Endodermal cell (in vitro differentiated cells): ENCODE results near the gene TEX48. TPM values are rescaled to one million over a fixed set of nuclear protein-coding genes. Genes with fewer than 3 reads are reported as not detected.

Experiments used
- DNase-seq: peaks from one replicate; pipeline ENCODE4 v3.0.0-alpha.2; 2017
- H3K27ac ChIP-seq: 2 replicates; pipeline ENCODE4 v1.5.1; 2013; ENCODE audit warnings: mild to moderate bottlenecking, low read depth, low read length, moderate library complexity
- H3K27me3 ChIP-seq: 2 replicates; pipeline ENCODE4 v1.6.1; 2013; ENCODE audit warnings: mild to moderate bottlenecking, low read length, moderate library complexity; ENCODE audit not compliant: insufficient read depth, control insufficient read depth, poor library complexity, severe bottlenecking
- H3K36me3 ChIP-seq: 2 replicates; pipeline ENCODE4 v1.7.0; 2013; ENCODE audit warnings: mild to moderate bottlenecking, low read length, moderate library complexity; ENCODE audit not compliant: control insufficient read depth, insufficient read depth
- H3K4me1 ChIP-seq: one replicate; pipeline ENCODE4 v1.7.0; 2013; ENCODE audit warnings: low read length; ENCODE audit not compliant: control insufficient read depth, insufficient read depth
- H3K4me3 ChIP-seq: 2 replicates; pipeline ENCODE4 v1.5.1; 2013; ENCODE audit warnings: mild to moderate bottlenecking, low read length, moderate library complexity
- H3K9ac ChIP-seq: 2 replicates; pipeline ENCODE4 v1.6.1; 2013; ENCODE audit warnings: mild to moderate bottlenecking, low read length, moderate library complexity; ENCODE audit not compliant: poor library complexity, severe bottlenecking; ENCODE audit errors: extremely low read depth
- H3K9me3 ChIP-seq: 2 replicates; pipeline ENCODE4 v1.6.1; 2013; ENCODE audit warnings: mild to moderate bottlenecking, low read length, moderate library complexity; ENCODE audit not compliant: control insufficient read depth
- H3K27ac Mint-ChIP-seq: 2 replicates; pipeline ENCODE4 v1.8.0; 2020; ENCODE audit warnings: mixed read lengths
- H3K27me3 Mint-ChIP-seq: 2 replicates; pipeline ENCODE4 v1.8.0; 2021; ENCODE audit warnings: mild to moderate bottlenecking, mixed read lengths; ENCODE audit not compliant: insufficient read depth
- H3K36me3 Mint-ChIP-seq: 2 replicates; pipeline ENCODE4 v1.8.0; 2020; ENCODE audit warnings: low read depth, mixed read lengths
- H3K4me1 Mint-ChIP-seq: 2 replicates; pipeline ENCODE4 v1.8.0; 2020; ENCODE audit warnings: mixed read lengths
- H3K4me3 Mint-ChIP-seq: 2 replicates; pipeline ENCODE4 v1.8.0; 2020; ENCODE audit warnings: mild to moderate bottlenecking, moderate library complexity, mixed read lengths
- H3K9me3 Mint-ChIP-seq: 2 replicates; pipeline ENCODE4 v1.8.0; 2020; ENCODE audit warnings: mild to moderate bottlenecking, mixed read lengths
- WGBS, 2 experiments: methylation state at CpG; one replicate each; pipeline versions ENCODE4 v1.1.5 to v1.1.7; 2013; ENCODE audit warnings: missing lambda C conversion rate in 2 of 2, mixed read lengths in 1 of 2; ENCODE audit not compliant: insufficient coverage in 1 of 2, insufficient read length in 1 of 2; 5-methylcytosine and 5-hydroxymethylcytosine counted together
- total RNA-seq, 2 donors: library from RNA; stranded (reverse); fragmentation: NEBNext Ultra II Directional in 1 of 2; extraction: Animal tissue kit (Norgen Biotek cat#: 25700) in 1 of 2; gene quantifications; 2 replicates in 1 of 2; 3 replicates in 1 of 2; pipeline ENCODE4 v1.2.1, GENCODE V29; 2021
- TF ChIP-seq, protein P1 (sequence below): fragments of 200-600 bp; sonication (generic); conservative IDR thresholded peaks from 2 replicates; pipeline ENCODE4 v1.5.0; 2021; ENCODE audit warnings: antibody characterized with exemption, mild to moderate bottlenecking

TEX48 gene
- total RNA-seq, 2 donors from 2014 or later = not detected

DNA sequence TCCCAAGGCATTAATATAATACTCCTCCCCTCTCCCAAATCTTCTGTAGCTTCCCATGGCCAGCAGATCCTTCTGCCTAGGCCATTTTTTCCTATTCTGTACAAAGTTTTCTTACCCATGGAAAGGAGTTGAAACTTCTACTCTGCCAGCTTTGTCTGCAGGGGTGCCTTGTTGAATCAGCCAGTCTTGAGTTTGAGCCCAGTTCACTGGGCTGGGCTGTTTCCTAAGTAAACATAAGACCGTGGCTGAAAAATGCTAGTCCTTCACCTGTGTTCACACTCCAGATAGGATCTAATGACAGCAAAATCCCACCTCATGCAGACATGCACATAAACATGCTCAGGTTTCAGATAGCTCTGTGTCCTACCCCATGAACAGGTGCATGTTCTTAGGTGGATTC is 10.4 kb downstream of the TEX48 start:
- Mint-ChIP-seq H3K36me3 (no peaks in the 10 kb centered on the region), H3K4me3 (no peak overlapping the region), H3K27me3 (peaks cover 24% of the 10 kb centered on the region), H3K9me3 (peaks cover 10% of the 10 kb centered on the region), H3K27ac (no peak overlapping the region), H3K4me1 (peaks cover 23% of the 10 kb centered on the region)
- no peak overlapping the region for H3K4me3 ChIP-seq
- WGBS, 2 experiments = 67 to 78% methylated on average over 1 of the region's 1 CpG
- H3K9me3 ChIP-seq = peaks cover 6% of the 10 kb centered on the region
- no peaks in the 10 kb centered on the region for H3K27me3 ChIP-seq
- H3K27ac ChIP-seq = no peak overlapping the region
- H3K36me3 ChIP-seq = no peaks in the 10 kb centered on the region
- no peaks in the 10 kb centered on the region for H3K4me1 ChIP-seq
- no peak overlapping the region for H3K9ac ChIP-seq
- TF ChIP-seq, protein P1, sequence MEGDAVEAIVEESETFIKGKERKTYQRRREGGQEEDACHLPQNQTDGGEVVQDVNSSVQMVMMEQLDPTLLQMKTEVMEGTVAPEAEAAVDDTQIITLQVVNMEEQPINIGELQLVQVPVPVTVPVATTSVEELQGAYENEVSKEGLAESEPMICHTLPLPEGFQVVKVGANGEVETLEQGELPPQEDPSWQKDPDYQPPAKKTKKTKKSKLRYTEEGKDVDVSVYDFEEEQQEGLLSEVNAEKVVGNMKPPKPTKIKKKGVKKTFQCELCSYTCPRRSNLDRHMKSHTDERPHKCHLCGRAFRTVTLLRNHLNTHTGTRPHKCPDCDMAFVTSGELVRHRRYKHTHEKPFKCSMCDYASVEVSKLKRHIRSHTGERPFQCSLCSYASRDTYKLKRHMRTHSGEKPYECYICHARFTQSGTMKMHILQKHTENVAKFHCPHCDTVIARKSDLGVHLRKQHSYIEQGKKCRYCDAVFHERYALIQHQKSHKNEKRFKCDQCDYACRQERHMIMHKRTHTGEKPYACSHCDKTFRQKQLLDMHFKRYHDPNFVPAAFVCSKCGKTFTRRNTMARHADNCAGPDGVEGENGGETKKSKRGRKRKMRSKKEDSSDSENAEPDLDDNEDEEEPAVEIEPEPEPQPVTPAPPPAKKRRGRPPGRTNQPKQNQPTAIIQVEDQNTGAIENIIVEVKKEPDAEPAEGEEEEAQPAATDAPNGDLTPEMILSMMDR = no peak
- no peak for DNase-seq

DNA sequence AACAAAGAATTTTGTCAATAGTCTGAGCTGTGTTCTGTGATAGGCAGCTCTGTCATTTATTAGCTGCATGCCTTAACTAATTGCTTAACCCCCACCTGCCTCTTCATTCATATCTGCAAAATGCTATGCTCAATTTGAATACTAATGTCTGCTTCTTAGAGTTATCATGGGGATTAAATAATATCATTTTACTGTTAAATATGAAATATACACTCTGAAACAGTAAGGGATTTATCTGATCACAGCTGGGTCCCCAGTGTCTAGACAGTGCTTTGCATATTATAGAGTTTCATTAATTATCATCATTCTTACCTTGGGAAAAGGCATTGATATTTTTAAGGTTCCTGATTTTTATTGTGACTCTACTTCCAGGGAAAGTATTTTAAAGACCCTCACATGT is 12.0 kb downstream of the TEX48 start:
- no peak overlapping the region for H3K9ac ChIP-seq
- H3K4me1 ChIP-seq = no peaks in the 10 kb centered on the region
- H3K27me3 ChIP-seq = no peaks in the 10 kb centered on the region
- Mint-ChIP-seq H3K27me3 (peaks cover 24% of the 10 kb centered on the region), H3K4me1 (peaks cover 20% of the 10 kb centered on the region), H3K9me3 (peaks cover 10% of the 10 kb centered on the region), H3K36me3 (no peaks in the 10 kb centered on the region), H3K4me3 (no peak overlapping the region), H3K27ac (no peak overlapping the region)
- no peak overlapping the region for H3K4me3 ChIP-seq
- DNase-seq = no peak
- no peaks in the 10 kb centered on the region for H3K36me3 ChIP-seq
- peaks cover 6% of the 10 kb centered on the region for H3K9me3 ChIP-seq
- TF ChIP-seq, protein P1 = no peak
- no peak overlapping the region for H3K27ac ChIP-seq

DNA sequence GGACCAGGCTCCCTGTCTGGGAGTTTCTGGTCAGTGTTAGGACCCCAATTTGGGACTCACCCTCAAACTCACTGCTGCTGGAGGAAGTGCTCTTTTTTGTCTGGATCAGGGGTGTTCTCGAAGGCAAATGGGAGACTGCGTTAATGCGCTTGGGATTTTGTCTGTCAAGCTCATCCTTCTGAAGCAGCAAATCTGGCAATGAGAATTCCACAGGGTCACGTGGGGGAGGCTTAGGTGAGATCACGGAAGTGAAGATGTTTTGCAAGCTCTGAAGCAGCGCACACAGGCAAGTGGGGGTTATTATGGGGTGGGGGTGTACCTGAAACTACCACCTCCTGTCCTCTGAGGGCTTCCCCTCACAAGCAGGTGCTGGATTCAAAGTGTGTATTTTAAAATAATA is 13.8 kb downstream of the TEX48 start:
- 88 to 96% methylated on average over 3 to 6 of the region's 6 CpGs for WGBS, 2 experiments
- H3K27ac Mint-ChIP-seq = no peak overlapping the region

More for the DNA sequence above, 13.8 kb downstream of the TEX48 start:
- no peaks in the 10 kb centered on the region for H3K36me3 ChIP-seq
- H3K9me3 Mint-ChIP-seq = peaks cover 10% of the 10 kb centered on the region
- peaks cover 24% of the 10 kb centered on the region for H3K27me3 Mint-ChIP-seq
- no peak overlapping the region for H3K4me3 ChIP-seq
- H3K9me3 ChIP-seq = peaks cover 6% of the 10 kb centered on the region
- H3K4me1 Mint-ChIP-seq = peaks cover 14% of the 10 kb centered on the region
- TF ChIP-seq, protein P1 = no peak
- H3K4me1 ChIP-seq = no peaks in the 10 kb centered on the region
- H3K9ac ChIP-seq = no peak overlapping the region
- no peak overlapping the region for H3K27ac ChIP-seq
- DNase-seq = no peak
- no peaks in the 10 kb centered on the region for H3K27me3 ChIP-seq
- H3K4me3 Mint-ChIP-seq = no peak overlapping the region
- no peaks in the 10 kb centered on the region for H3K36me3 Mint-ChIP-seq
